SK-N-SH (cell line): ENCODE data around the gene APPL2. TPM values are rescaled to one million over a fixed set of nuclear protein-coding genes. Genes with fewer than 3 reads are reported as not detected.

ENCODE experiments used
- CTCF ChIA-PET: fragments of 300-600, 350-600 bp; formaldehyde crosslinking; extraction: SDS; loops from one replicate; lab custom pipeline; 2021; lab: Yijun Ruan, JAX
- POLR2A ChIA-PET: fragments of 350-600 bp; sonication (Branson Sonifier 250); formaldehyde crosslinking; extraction: SDS; loops from one replicate; lab custom pipeline; 2020; ENCODE audit warnings: antibody characterized with exemption, inconsistent platforms; lab: Yijun Ruan, JAX
- DNase-seq: peaks from one replicate; pipeline ENCODE4 v3.0.0; 2012
- H2AFZ ChIP-seq: fragments of 200-600 bp; sonication (generic); 2 replicates; pipeline ENCODE4 v1.8.1; 2016; ENCODE audit warnings: antibody characterized with exemption, mild to moderate bottlenecking, low read depth
- H3F3A ChIP-seq: fragments of 200-600 bp; sonication (generic); replicated peaks from 2 replicates; pipeline ENCODE3; 2016; ENCODE audit warnings: antibody characterized with exemption, mild to moderate bottlenecking; ENCODE audit not compliant: insufficient read depth
- H3K27ac ChIP-seq, 2 experiments: fragments of 200-500 bp in 1 of 2; fragments of 200-600 bp in 1 of 2; sonication (Bioruptor generic) in 1 of 2; sonication (generic), shearing (Covaris generic) in 1 of 2; 2 replicates each; pipeline versions ENCODE4 v1.5.1 to v1.6.1; 2014 to 2016; ENCODE audit warnings: low read depth in 2 of 2, inconsistent platforms in 1 of 2, low read length in 1 of 2, mild to moderate bottlenecking in 1 of 2, mixed read lengths in 1 of 2
- H3K27me3 ChIP-seq: fragments of 200-600 bp; sonication (generic), shearing (Covaris generic); 2 replicates; pipeline ENCODE4 v1.6.1; 2016; ENCODE audit warnings: mixed run types; ENCODE audit not compliant: insufficient read depth
- H3K36me3 ChIP-seq, 2 experiments: fragments of 200-500 bp in 1 of 2; fragments of 200-600 bp in 1 of 2; sonication (Bioruptor generic) in 1 of 2; sonication (generic) in 1 of 2; replicated peaks in 1 of 2; 2 replicates each; pipeline versions ENCODE3 to v1.5.1; 2014 to 2016; ENCODE audit warnings: low read length in 1 of 2, mild to moderate bottlenecking in 1 of 2; ENCODE audit not compliant: insufficient read depth in 2 of 2, control insufficient read depth in 1 of 2
- H3K4me1 ChIP-seq, 2 experiments: fragments of 200-500 bp in 1 of 2; fragments of 200-600 bp in 1 of 2; sonication (Bioruptor generic) in 1 of 2; sonication (generic), shearing (Covaris generic) in 1 of 2; 2 replicates each; pipeline versions ENCODE4 v1.5.1 to v1.6.1; 2014 to 2016; ENCODE audit warnings: low read depth in 1 of 2, low read length in 1 of 2, mixed run types in 1 of 2; ENCODE audit not compliant: insufficient read depth in 2 of 2, control insufficient read depth in 1 of 2
- H3K4me2 ChIP-seq: fragments of 200-600 bp; sonication (generic), shearing (Covaris generic); 2 replicates; pipeline ENCODE4 v1.6.1; 2017; ENCODE audit warnings: mixed run types
- H3K4me3 ChIP-seq, 2 experiments: fragments of 200-500 bp in 1 of 2; fragments of 200-600 bp in 1 of 2; sonication (Bioruptor generic) in 1 of 2; sonication (generic), shearing (Covaris generic) in 1 of 2; 2 replicates each; pipeline versions ENCODE4 v1.5.1 to v1.8.1; 2014 to 2016; ENCODE audit warnings: low read depth in 2 of 2, inconsistent platforms in 1 of 2, low read length in 1 of 2, mild to moderate bottlenecking in 1 of 2, mixed read lengths in 1 of 2, moderate library complexity in 1 of 2
- H3K79me2 ChIP-seq: fragments of 200-600 bp; sonication (generic); 2 replicates; pipeline ENCODE4 v1.8.1; 2017; ENCODE audit warnings: mild to moderate bottlenecking; ENCODE audit not compliant: insufficient read depth
- H3K9ac ChIP-seq: fragments of 200-600 bp; sonication (generic); 2 replicates; pipeline ENCODE4 v1.6.1; 2017; ENCODE audit warnings: mixed run types
- H3K9me2 ChIP-seq: fragments of 200-600 bp; sonication (generic); 2 replicates; pipeline ENCODE4 v1.6.1; 2017; ENCODE audit warnings: mixed run types
- H3K9me3 ChIP-seq: fragments of 200-600 bp; sonication (generic); 2 replicates; pipeline ENCODE4 v1.6.1; 2017; ENCODE audit warnings: mixed run types, mild to moderate bottlenecking, moderate library complexity
- H4K20me1 ChIP-seq: fragments of 200-600 bp; sonication (generic); 2 replicates; pipeline ENCODE4 v1.6.1; 2017; ENCODE audit warnings: mild to moderate bottlenecking, mixed run types; ENCODE audit not compliant: insufficient read depth
- CHD2 ChIP-seq: fragments of 150-350 bp; IDR thresholded peaks from 2 replicates; pipeline ENCODE4 v1.6.1; 2018; ENCODE audit warnings: low read length; ENCODE audit not compliant: partially characterized antibody
- EP300 ChIP-seq, 2 experiments: IDR thresholded peaks; 2 replicates each; pipeline versions ENCODE4 v1.4.0 to v1.6.1; 2012; ENCODE audit warnings: borderline replicate concordance in 1 of 2, low read depth in 1 of 2, low read length in 1 of 2
- EZH2phosphoT487 ChIP-seq: fragments of 200-600 bp; sonication (generic); IDR thresholded peaks from 2 replicates; pipeline ENCODE4 v1.6.1; 2017; ENCODE audit warnings: low read depth, mixed run types, mild to moderate bottlenecking, antibody characterized with exemption, moderate library complexity, borderline replicate concordance
- FOXM1 ChIP-seq: IDR thresholded peaks from 2 replicates; pipeline ENCODE4 v1.4.0; 2012; ENCODE audit warnings: low read depth, mild to moderate bottlenecking
- GABPA ChIP-seq: IDR thresholded peaks from 2 replicates; pipeline ENCODE4 v1.4.0; 2012; ENCODE audit warnings: low read depth, mild to moderate bottlenecking
- GATA2 ChIP-seq: sonication (generic); formaldehyde crosslinking; IDR thresholded peaks from 2 replicates; pipeline ENCODE4 v1.5.0; 2020; ENCODE audit warnings: mild to moderate bottlenecking, missing genetic modification reagents
- MEF2A ChIP-seq: IDR thresholded peaks from 2 replicates; pipeline ENCODE4 v1.4.0; 2012; ENCODE audit warnings: low read depth, borderline replicate concordance
- NFIC ChIP-seq: IDR thresholded peaks from 2 replicates; pipeline ENCODE4 v1.4.0; 2012; ENCODE audit warnings: borderline replicate concordance
- NRF1 ChIP-seq: IDR thresholded peaks from 2 replicates; pipeline ENCODE4 v1.6.1; 2012; ENCODE audit warnings: low read depth, mild to moderate bottlenecking, low read length
- POLR2AphosphoS5 ChIP-seq: IDR thresholded peaks from 2 replicates; pipeline ENCODE4 v1.6.1; 2012; ENCODE audit warnings: low read depth, low read length
- SMC3 ChIP-seq: IDR thresholded peaks from 2 replicates; pipeline ENCODE4 v1.6.1; 2012; ENCODE audit warnings: low read depth, low read length, improper control_type of control experiment
- TAF1 ChIP-seq: IDR thresholded peaks from 2 replicates; pipeline ENCODE4 v1.6.1; 2012; ENCODE audit warnings: low read depth, mild to moderate bottlenecking, low read length, moderate library complexity, borderline replicate concordance
- TCF12 ChIP-seq: IDR thresholded peaks from 2 replicates; pipeline ENCODE4 v1.4.0; 2012
- USF1 ChIP-seq: IDR thresholded peaks from 2 replicates; pipeline ENCODE4 v1.4.0; 2012; ENCODE audit warnings: low read depth, borderline replicate concordance
- YY1 ChIP-seq: IDR thresholded peaks from 2 replicates; pipeline ENCODE4 v1.4.0; 2012; ENCODE audit warnings: low read depth, mild to moderate bottlenecking
- WGBS: methylation state at CpG from one replicate; pipeline ENCODE4 v1.1.6; 2017; ENCODE audit warnings: low lambda C conversion rate; 5-methylcytosine and 5-hydroxymethylcytosine counted together
- polyA plus RNA-seq, 3 experiments: library from polyadenylated mRNA; depleted of rRNA; stranded (reverse); fragments of >200 nt; gene quantifications; 2 replicates each; pipeline ENCODE4 v1.2.3, GENCODE V29; 2012
- TF ChIP-seq, protein P1 (sequence below): IDR thresholded peaks from 2 replicates; pipeline ENCODE4 v1.4.0; 2012; ENCODE audit warnings: low read depth
- TF ChIP-seq, protein P2 (sequence below): IDR thresholded peaks from 2 replicates; pipeline ENCODE4; 2012
- TF ChIP-seq, protein P3 (sequence below): fragments of 150-350 bp; IDR thresholded peaks from 2 replicates; pipeline ENCODE4 v1.6.1; 2017; ENCODE audit warnings: antibody characterized with exemption, low read length, low read depth, borderline replicate concordance

The APPL2 gene
- polyA plus RNA-seq, 1 of the 3 experiments (the other 2 are of a cell fraction): 59.2 TPM

DNA sequence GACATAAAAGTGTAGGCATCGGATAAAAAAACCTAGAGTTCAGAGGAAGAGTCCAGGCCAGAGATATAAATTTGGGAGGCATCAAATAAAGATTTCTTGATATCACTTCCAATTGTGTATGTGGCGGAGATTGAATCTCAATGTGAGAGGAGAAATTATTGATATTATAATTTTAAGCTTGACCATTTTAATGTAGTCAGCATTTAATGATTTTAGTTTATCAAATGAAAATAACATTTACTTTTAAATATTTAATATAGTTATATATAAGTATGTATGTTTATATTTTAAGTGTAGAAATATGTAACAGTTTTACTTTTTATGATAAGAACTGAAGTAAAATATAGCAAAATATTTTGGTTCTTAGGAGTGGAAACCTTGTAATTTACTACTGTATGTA, 79.7 kb downstream of the APPL2 start:
- CTCF ChIA-PET: no interaction called here
- TF ChIP-seq MEF2A (no peak), EZH2phosphoT487 (no peak), POLR2AphosphoS5 (no peak), TCF12 (no peak), EP300 (IDR thresholded peaks at IDR 0.05; ENCODE audit: borderline replicate concordance in 1 of 2, low read depth in 1 of 2, low read length in 1 of 2) (no peak), TAF1 (no peak), USF1 (no peak), GATA2 (CRISPR knock-in tag) (no peak), YY1 (no peak), NRF1 (no peak), GABPA (no peak), SMC3 (no peak), FOXM1 (no peak), CHD2 (no peak)
- TF ChIP-seq, protein P1, sequence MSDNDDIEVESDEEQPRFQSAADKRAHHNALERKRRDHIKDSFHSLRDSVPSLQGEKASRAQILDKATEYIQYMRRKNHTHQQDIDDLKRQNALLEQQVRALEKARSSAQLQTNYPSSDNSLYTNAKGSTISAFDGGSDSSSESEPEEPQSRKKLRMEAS: no peak
- TF ChIP-seq, protein P2, sequence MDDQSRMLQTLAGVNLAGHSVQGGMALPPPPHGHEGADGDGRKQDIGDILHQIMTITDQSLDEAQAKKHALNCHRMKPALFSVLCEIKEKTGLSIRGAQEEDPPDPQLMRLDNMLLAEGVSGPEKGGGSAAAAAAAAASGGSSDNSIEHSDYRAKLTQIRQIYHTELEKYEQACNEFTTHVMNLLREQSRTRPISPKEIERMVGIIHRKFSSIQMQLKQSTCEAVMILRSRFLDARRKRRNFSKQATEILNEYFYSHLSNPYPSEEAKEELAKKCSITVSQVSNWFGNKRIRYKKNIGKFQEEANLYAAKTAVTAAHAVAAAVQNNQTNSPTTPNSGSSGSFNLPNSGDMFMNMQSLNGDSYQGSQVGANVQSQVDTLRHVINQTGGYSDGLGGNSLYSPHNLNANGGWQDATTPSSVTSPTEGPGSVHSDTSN: no peak
- TF ChIP-seq, protein P3, sequence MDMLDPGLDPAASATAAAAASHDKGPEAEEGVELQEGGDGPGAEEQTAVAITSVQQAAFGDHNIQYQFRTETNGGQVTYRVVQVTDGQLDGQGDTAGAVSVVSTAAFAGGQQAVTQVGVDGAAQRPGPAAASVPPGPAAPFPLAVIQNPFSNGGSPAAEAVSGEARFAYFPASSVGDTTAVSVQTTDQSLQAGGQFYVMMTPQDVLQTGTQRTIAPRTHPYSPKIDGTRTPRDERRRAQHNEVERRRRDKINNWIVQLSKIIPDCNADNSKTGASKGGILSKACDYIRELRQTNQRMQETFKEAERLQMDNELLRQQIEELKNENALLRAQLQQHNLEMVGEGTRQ: no peak
- TF ChIP-seq, all 33 proteins: peak for 0
- POLR2A ChIA-PET: no interaction called here

GRCh38 chr12:105142259-105142658, 93.7 kb downstream of the APPL2 start:
- TF ChIP-seq YY1: no peak
- no peak for TF ChIP-seq NFIC
- TF ChIP-seq, all 33 proteins: peak for 0
- CTCF ChIA-PET: no interaction called here
- peaks cover 84 to 88% of the 10 kb centered on the region in 2 experiments for H3K36me3 ChIP-seq

More for the DNA sequence above, 79.7 kb downstream of the APPL2 start:
- Histone ChIP-seq H3K4me2 (no peak overlapping the region), H3F3A (peaks cover 8% of the 10 kb centered on the region), H3K4me3 (no peak overlapping the region), H3K9ac (no peak overlapping the region), H3K79me2 (no peaks in the 10 kb centered on the region), H3K36me3 (peaks cover 71 to 88% of the 10 kb centered on the region in 2 experiments), H3K27me3 (no peaks in the 10 kb centered on the region), H3K27ac (no peak overlapping the region), H3K9me3 (no peaks in the 10 kb centered on the region), H3K4me1 (no peaks in the 10 kb centered on the region; a peak in 2 of 4 replicates), H4K20me1 (no peaks in the 10 kb centered on the region), H2AFZ (no peak overlapping the region), H3K9me2 (no peaks in the 10 kb centered on the region)
- DNase-seq: no peak
- WGBS: 97% methylated on average over 2 of the region's 2 CpGs

More at GRCh38 chr12:105142259-105142658, 93.7 kb downstream of the APPL2 start:
- Histone ChIP-seq H3K27ac (no peak overlapping the region), H3K4me3 (no peak overlapping the region), H3F3A (no peaks in the 10 kb centered on the region), H3K27me3 (no peaks in the 10 kb centered on the region), H3K9me3 (no peaks in the 10 kb centered on the region), H2AFZ (no peak overlapping the region), H4K20me1 (no peaks in the 10 kb centered on the region), H3K9ac (no peak overlapping the region), H3K79me2 (peaks cover 13% of the 10 kb centered on the region), H3K4me2 (no peak overlapping the region), H3K9me2 (no peaks in the 10 kb centered on the region), H3K4me1 (peaks cover 0 to 13% of the 10 kb centered on the region in 2 experiments; a peak in 2 of 4 replicates)
- POLR2A ChIA-PET: no interaction called here
- WGBS: 93% methylated on average over 3 of the region's 3 CpGs
- no peak for DNase-seq
